ENCODE results near the gene ENHO.

DNA sequence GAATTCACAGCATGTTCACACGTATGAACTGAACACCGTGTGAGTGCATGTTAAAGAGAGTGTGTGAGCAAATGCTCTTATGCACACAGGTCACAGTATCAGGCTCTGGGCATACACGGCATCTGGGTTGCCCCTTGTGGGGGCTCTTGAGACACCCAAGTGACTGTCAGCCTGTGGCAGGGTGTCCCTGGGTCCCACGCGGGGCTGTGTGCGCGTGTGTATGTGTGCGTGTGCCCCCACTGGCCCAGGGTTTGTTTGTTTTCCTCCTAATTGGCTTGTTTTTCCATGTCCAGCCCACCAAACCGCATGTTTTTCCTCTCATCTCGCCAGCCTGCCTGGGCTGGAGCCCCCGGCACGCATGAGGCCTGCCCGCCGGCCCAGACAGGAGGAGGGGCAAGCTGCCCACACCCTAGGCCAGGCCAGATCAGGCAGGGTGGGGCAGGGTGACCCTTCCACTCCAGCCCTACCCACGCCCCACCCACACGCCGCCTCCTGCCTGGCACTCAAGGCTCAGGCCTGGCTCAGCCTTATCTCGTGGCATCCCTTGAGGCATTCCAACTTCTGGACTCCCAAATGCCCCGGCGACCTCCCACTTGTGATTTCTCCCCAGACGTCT lies 37.9 kb upstream of the ENHO start:
- TF ChIP-seq, protein P1, sequence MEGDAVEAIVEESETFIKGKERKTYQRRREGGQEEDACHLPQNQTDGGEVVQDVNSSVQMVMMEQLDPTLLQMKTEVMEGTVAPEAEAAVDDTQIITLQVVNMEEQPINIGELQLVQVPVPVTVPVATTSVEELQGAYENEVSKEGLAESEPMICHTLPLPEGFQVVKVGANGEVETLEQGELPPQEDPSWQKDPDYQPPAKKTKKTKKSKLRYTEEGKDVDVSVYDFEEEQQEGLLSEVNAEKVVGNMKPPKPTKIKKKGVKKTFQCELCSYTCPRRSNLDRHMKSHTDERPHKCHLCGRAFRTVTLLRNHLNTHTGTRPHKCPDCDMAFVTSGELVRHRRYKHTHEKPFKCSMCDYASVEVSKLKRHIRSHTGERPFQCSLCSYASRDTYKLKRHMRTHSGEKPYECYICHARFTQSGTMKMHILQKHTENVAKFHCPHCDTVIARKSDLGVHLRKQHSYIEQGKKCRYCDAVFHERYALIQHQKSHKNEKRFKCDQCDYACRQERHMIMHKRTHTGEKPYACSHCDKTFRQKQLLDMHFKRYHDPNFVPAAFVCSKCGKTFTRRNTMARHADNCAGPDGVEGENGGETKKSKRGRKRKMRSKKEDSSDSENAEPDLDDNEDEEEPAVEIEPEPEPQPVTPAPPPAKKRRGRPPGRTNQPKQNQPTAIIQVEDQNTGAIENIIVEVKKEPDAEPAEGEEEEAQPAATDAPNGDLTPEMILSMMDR (IDR thresholded peaks at IDR 0.05) = no peak
- TF ChIP-seq POLR2A (IDR thresholded peaks at IDR 0.05) = no peak

Measured in vagina (tissue), 2 donors.